Measurements from ENCODE around the gene ATP1B4.
"Not testable (repeated sequence)": the region's sequence is repeated elsewhere in the genome, so short reads cannot be mapped to it uniquely, and the experiment has no call there.

The ATP1B4 gene

GRCh38 chrX:120361764-120362305 is at the start of gene ATP1B4:
Gene ATP1B4 (plus strand): TSS chrX:120362089. CDS start chrX:120362169, 80 bp downstream.
- DNase-seq = no peak

- DNase-seq = no peak
Observed at GRCh38 chrX:120315776-120316175, 46.1 kb upstream of the ATP1B4 start.

DNA sequence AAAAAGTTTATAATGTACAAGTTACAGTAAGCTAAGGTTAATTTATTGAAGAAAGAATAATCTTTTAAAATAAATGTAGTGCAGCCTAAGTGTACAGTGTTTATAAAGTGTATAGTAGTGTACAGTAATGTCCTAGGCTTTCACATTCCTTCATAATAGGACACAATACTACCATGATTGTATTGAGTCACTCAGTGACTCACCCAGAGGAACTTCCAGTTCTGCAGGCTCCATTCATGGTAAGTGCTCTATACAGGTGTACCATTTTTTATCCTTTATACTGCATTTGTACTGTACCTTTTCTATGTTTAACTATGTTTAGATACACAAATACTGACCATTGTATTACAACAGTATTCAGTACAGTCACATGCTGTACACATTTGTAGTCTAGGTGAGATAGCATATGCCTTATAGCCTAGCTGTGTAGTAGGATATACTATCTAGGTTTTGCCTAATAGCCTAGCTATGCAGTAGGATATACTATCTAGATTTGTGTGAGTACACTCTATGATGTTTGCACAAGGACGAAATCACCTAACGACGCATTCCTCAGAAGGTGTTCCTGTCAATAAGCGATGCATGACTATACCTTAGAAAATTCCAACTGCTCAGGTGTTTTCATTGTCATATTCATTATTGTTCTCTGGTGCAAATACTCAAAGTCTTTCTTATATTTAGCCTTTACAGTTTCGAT is 45.2 kb upstream of the ATP1B4 start:
- DNase-seq = no peak

DNA sequence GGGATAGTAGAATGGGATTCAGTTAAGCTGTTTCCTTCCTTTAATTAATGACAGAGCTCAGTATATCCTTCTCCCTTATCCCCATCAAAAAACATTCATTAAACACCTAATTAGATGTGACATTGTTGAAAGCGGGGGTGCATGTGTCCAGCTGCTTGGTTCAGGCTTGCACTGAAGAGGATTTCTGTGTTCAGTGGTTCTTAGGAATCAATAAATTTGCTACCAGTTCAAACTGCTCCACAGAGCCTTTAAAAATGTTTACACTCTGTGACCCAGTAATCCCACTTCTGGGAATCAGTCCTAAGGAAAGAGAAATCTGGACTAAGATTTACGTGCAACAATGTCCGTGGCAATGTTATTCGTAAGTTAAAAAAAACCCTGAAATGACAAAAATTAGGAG is 43.5 kb upstream of the ATP1B4 start:
- no peak for DNase-seq

DNA sequence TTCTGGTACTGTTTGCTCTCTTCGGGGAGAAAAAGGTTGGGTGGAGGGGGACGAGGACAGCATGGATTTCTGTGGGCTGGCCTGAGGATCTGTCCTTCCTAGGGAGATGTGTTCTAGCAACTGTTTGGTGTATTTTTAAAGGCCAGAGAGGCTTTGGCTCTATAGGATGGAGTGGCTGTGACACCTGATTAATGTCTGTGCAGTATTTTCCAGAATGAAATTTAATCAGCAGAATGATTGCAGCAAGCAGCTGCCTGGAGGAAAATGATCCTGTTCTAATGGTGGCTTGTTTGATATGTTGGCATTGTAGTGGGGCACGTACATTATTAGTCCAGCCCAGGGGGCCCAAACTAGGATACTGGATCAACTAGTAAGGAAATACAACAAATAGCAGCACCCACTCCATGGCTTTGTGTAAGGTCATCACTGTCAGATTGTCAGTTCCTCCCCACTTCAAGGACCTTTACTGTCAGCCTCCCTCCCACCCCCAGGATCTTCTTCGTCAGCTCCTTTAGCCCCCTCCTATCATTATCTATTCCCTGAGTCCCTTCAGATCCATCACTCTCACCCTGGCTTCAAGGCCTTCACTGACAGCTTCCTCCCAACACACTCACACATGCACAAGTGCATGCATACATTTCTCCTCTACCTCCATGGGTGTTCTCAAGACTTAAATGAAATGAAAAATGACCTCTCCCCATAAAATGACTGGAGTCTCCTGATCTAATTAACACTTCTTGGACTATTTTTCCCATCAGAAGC is 40.2 kb upstream of the ATP1B4 start:
- no peak for DNase-seq

- DNase-seq = no peak
Observed at GRCh38 chrX:120331116-120331515, 30.8 kb upstream of the ATP1B4 start.

GRCh38 chrX:120332394-120332793 is 29.5 kb upstream of the ATP1B4 start:
- DNase-seq = no peak

- no peak for DNase-seq
Observed at GRCh38 chrX:120334151-120334550, 27.7 kb upstream of the ATP1B4 start.

DNA sequence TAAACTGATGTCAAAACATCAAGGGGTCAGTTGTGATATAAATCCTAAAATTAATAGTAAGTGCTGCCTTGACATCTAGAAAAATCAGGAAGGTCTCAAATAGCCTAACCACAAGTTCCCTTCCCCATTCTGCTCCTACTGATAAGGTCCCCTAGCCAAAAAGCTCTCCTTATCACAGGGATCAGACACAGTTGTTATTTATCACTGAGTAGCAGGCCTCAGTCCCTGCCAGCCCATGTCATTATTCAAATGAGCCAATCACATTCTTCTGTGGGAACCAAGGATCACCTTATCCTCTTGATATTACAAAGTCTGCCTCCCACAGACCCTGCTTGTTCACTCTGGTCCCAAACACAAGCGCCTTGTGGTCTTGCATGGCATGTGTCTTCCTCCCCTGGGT is 27.3 kb upstream of the ATP1B4 start:
- DNase-seq = no peak

- DNase-seq = no peak
Observed at GRCh38 chrX:120335289-120335688, 26.6 kb upstream of the ATP1B4 start.

DNA sequence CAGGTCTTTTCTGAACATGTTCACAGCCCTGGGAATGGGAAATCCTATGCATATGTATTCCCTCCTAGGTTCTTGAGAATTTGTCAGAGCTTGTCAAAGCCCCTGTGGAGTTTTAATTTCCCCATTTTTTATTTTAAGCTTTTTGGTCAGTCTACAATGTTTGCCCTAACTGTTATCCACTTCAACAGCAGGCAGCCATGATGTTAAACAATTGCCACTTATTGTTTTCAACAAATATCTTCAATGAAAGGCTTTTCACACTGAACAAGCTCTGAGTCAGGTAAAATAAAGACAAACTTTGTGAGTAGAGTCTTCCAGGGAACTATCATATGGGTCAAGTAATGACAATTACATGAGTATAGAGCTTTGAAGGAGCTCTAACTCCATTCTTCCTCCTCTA is 25.0 kb upstream of the ATP1B4 start:
- DNase-seq = no peak

DNA sequence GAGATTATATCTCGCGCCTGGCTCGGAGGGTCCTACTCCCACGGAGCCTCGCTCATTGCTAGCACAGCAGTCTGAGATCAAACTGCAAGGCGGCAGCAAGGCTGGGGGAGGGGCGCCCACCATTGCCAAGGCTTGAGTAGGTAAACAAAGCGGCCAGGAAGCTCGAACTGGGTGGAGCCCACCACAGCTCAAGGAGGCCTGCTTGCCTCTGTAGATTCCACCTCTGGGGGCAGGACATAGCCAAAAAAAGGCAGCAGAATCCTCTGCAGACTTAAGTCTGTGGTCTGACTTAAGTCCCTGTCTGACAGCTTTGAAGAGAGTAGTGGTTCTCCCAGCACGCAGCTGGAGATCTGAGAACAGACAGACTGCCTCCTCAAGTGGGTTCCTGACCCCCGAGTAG is 17.3 kb upstream of the ATP1B4 start:
- not testable (repeated sequence) for DNase-seq

- no peak for DNase-seq
Observed at GRCh38 chrX:120350450-120351138, 11.3 kb upstream of the ATP1B4 start.

GRCh38 chrX:120356084-120356483 is 5.8 kb upstream of the ATP1B4 start:
- DNase-seq = no peak

DNA sequence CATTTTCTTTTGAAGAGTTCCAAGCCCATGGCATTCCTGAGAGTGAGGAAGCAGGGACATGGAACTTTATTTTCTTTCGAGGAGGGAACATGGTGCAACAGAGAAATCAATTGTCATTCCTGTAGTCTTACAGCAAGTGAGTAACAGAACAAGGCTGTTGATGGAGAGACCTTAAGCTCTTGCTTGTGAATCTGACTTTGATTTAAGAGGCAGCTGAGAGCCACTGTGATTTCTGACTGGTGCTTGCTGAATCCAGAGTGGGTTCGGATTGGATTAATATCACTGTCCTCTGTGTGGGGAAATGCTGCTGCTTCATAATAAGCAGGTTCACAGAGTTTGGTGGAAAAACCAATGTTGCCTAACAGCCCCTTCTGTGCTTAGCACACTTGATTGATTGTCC is 4.7 kb upstream of the ATP1B4 start:
- no peak for DNase-seq

DNA sequence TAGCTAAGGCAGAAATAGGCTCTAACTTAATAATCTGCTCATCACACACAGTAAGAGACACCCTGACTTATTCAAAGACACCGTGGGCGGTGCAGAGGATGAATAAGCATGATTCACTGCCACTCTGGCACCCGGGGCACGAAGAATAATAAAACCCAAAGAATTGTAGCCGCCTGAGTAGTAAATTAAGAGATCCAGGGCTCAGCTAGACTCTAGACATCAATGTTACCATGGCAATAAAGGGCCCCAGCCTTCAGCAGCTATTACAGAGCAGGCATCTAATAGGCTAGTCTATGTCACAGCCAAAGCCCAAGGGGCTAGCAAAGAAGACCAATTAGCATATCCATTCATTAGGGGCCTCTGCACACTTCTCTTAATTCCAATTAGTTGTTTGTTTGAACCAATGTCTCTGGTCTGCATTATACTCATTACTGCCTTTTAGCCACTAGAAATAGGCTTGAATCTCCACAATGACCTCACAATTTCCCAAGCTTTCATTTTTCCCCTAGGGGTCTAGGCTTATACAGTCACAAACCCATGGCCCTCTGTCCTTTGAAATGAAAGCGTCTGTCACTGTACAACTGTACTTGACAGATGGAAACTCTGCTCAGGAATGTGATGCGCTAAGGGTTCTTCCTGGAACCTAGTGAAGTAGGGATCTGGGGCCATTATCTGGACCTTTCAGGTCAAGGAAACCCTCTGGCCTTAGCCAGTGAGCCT is 3.0 kb upstream of the ATP1B4 start:
- DNase-seq = no peak

GRCh38 chrX:120365320-120365719 is 3.4 kb downstream of the ATP1B4 start:
- DNase-seq = no peak

DNA sequence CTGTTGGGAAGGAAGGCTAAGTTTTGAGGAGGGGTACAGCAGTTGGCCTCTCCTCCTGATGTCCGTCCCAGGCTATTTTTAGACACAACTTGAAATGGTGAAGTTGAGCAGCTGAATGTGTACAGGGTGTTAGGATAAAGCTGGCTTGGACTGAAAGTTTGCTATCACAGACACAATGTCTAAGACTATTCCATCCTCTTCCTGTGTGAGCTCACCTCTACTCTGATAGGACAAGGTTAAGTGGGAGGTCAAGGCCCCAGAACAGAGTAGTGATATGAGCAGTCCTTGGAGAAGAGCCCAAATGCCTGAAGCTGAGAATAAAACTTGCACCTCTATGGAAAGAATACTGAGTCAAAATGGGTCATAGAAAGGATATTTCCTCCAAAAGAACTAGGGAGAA is 4.1 kb downstream of the ATP1B4 start:
- DNase-seq = no peak

- DNase-seq = no peak
Observed at GRCh38 chrX:120366794-120367193, 4.9 kb downstream of the ATP1B4 start.

DNA sequence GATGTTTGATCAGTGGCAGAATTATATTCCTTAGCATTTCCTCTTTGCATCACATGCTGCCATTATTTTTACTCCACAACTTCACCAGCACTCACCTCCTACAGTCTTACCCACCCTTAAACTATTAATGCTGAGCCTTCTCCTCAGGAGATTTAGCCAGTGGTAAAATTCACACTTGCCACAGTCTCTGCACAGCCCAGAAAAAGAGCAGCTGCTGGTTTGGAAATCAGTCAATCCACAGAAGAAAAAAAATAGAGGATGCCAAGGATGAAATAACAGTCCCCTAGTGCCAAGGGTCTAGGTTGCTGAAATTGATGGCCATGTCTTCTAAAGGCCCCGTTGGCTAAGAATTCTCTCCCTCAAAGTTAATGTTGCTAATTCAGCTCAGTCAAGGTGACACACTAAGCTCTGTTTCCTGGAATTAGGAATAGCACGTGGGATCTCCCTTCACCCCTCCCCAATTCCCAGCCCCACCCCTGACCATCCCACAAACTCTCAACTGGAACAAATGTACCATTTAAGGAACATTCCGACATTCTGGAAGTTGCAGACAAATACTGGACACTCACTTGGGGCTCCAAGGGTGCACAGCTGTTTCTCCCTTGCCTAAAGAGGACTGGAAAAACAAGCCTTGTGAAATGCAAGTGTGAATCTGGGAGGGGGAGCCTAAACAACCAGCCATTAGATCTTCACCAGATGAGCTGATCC is 5.7 kb downstream of the ATP1B4 start:
- no peak for DNase-seq

DNA sequence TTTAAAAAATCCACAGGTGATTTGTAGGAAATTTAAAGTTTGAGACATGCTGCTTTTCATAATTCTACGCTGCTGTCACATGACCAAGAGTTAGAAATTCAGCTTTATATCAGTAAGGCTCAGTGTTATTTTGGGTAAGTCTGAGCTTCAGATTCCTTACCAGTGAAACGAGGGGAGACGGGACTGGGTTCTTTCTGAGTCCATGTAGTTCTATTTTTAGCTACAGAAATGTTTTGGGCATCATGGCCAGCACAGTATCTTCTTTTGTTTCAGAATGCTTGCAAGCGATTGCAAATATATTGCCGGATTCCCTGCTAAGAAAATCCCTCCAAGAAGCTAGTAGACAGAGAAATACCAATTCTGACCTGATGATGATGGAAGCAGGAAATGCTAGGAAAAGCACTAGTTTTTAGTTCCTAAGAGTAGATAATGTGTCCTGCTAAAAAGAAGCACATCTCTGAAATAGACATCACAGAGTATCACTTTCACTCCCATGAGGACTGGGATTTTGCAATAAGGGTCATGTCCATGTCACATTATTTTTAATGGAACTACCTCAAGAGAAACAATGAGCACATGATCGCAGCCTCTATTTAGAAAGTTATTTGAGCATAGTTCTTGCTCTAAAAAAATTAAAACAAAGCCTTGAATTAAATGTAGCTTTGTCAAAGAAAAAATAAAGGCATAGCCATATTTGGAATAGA is 10.9 kb downstream of the ATP1B4 start:
- DNase-seq = no peak

DNA sequence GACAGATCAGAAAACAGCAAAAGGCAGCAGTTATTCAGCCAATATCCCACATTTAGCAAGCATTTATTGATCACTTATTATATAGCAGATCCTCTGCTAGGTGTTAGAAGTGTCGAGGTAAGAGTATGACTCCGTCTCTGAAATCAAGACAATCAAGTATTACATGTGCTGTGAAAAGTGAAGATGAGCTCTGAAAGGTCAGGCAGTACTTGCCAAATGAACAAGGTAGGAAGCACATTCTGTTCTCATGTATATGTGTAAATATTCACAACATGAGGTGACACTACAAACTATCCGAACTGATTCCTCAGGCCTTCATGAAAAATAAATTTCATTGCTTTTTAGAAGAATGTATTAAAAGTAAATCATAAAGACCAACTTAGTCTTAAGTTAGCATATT is 15.3 kb downstream of the ATP1B4 start:
- DNase-seq = no peak

Measured in NCI-H2081 treated with DMSO at 0.1 percent for 48 hours (cell line).